NCI-H748 (cell line): ENCODE measurements around the gene TMEM171.

Source experiments
- DNase-seq: peaks from one replicate; lab custom pipeline; 2025; ENCODE audit not compliant: unreplicated experiment; lab: John Stamatoyannopoulos, UW

TMEM171 gene

DNA sequence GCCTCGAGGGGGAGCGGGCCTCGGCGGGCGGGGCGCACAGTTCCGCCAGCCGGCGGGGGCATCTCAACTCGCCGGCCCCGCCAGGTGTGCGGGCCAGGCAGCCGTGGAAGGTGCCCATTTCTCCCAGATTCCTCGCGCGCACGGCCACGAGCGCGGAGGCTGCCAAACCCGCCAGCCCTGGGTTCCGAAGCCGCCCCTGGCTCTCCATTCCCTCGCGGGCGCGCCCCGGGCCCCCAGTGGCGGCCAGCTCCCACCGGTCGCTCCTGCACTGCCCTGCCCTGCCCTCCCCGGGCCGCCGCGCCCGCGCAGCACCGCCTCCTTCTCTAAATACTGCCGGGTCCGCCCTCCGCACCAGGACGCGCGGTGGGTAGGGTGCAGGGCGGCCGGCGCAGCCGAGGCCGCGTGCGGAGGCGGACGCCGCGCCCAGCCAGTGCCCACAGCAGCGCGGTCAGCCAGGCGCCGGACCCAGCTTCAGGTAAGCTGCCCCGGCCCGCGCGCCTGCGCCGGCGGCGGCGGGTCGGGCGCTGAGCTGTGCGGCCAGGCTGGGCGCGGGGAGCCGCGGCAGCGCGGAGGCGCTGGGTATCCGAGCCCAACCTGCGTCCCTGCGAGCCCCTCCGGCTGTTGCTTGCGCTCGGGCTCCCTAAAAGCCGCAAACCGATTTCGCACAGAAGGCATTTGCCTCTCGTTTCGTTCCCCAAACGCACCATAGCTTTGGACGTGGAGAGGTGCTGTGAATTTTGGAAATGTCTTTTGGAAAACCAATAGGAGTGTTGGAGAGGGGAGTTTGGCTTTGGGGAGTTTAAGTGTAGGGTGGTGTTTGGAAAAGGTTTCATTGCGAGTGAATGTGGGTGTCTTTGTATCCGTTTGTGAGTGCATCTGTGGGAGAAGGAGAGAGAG, at the start of gene TMEM171:
Gene TMEM171, plus strand, starts transcription at position 354 of the 897 bp plus-strand sequence. CDS start 2,799 bp downstream, outside the sequence.
- peak; percentile 78 for DNase-seq

GRCh38 chr5:73081093-73081492, 39.3 kb upstream of the TMEM171 start:
- no peak for DNase-seq

GRCh38 chr5:73088026-73088425, 32.3 kb upstream of the TMEM171 start:
- DNase-seq = no peak

GRCh38 chr5:73093943-73094342, 26.4 kb upstream of the TMEM171 start:
- DNase-seq = no peak

DNA sequence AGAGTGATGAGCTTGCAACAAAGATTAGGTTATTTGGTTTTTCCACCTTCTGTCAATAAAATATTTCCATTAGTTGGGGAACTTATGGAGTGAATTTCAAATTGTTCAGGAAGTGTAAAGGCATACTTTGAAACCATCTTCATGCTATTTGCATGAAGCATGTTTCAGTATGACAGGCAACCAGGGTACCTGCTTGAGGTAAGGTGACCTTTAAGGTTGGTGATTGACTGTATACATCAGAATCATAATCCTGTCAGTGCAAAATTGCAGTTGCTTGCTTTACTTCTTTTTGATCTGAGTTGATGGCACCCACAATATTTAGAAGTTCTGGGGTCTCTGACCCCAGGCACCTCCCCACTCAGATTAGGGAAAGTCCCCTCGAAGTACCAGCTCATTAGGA, 26.0 kb upstream of the TMEM171 start:
- DNase-seq = no peak

DNA sequence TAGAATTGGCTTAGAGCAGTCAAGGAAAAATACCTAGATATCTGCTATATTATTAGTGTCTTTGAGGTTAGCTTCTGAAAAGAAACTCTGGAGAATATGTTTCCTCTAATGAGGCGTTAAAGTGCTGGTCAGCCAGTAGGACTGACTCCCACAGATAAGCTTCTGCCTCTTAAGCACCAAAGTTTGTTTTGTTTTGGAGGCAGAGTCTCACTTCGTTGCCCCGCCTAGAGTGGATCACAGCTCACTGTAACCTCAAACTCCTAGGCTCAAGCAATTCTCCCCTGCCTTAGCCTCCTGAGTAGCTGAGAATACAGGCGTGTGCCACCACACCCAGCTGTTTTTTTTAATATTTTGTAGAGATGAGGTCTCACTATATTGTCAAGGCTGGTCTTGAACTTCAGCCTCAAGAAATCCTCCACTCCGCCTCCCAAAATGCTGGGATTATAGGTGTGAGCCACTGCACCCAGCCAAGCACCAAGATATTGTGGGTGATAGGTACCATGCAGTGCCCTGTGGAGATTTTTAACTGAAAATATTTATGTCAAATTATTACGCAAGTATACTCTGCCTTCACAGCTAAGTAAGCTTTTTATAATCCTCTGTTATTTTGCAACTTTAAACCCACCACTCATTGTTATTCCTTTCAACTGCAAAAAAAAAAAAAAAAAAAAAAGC, 24.7 kb upstream of the TMEM171 start:
- DNase-seq = no peak

- DNase-seq = no peak
Measured at GRCh38 chr5:73096239-73096575, 24.2 kb upstream of the TMEM171 start.

DNA sequence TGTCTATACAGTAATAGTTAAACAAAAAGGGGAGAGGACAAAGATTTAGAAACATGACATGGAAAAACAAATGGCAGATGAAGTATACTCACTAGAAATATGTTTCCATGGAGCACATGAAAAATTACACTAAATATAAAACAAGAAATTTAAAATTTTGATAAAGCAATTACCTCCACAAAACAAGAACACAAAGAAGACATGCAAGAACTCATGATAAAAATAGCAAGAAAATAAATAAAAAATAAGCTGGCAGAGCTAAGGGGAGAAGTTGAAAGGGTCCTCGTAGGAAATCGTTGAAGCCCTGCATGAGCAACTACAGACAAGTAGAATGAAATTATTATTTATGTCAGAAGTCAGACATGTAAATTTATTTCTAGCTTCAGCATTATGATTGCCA, 22.6 kb upstream of the TMEM171 start:
- no peak for DNase-seq

DNA sequence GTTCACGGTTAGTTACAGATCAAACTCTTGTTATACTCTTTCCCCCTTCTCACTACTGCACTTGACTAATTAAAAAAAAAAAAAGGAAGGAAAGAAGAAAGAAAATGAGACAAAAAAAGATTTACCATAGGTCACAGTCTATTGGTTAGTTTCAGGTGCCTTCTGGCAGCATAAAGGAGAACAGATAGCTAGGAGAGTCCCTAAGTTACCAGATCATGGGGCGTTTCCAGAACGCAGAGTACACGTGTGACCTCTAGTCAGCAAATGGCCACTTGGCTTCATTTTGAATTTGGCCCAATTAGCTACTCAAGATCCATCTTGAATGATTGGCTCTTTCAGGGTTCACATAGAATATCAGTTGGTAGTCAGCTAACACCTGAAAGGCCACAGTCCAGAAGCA, 20.3 kb upstream of the TMEM171 start:
- DNase-seq = no peak

DNA sequence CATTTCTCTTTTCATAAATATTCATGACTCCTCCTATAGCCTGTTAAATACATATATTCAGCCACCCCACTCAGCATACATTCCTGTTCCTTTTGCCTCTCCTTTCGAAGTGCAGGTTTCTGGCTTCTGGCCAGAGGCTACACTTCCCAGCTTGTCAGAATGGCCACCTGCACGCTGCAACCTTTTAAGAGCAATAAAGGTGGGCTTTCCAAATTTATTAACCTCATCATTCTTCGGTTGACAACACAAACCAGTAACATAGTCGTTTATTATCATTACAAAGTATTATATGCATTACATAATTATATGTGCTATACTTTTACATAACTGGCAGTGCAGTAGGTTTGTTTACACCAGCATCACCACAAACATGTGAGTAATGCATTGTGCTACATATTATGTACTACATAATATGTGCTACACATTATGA, 16.5 kb upstream of the TMEM171 start:
- DNase-seq = peak; percentile 78

GRCh38 chr5:73104326-73104725, 16.0 kb upstream of the TMEM171 start:
- peak; percentile 80 for DNase-seq

- no peak for DNase-seq
Measured at GRCh38 chr5:73106335-73106734, 14.0 kb upstream of the TMEM171 start.

DNA sequence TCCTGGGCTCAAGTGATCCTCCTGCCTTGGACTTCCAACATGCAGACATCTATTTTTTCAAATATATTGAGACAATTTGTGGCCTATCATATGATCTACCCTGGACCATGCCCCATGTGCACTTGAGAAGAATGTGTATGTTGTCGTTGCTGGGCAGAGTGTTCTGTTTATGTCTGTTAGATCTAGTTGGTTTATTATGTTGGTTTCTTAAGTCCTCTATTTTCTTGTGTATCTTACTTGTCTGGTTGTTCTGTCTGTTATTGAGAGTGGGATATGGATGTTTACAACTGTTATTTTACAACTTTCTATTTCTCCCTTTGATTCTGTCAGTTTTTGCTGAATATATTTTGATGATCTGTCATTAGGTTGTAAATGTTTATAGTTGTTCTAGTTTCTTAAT, 10.2 kb upstream of the TMEM171 start:
- DNase-seq = no peak

DNA sequence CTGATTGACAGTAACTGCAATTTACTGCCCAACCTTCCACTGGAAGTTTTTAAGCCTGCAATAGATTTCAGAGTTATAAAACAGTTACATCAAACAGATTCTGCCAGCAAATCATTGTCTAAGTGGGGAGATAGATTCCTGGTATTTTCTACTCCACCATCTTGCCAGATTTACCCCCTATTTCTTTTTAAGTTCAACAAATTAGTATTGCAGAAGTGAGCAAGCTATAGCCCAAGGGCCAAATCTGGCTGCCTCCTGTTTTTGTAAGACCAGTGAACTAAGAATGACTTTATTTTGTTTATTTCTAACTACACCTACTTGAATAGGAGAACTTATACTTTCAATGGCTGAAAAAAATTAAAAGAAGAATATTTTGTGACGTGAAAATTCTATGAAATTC, 8.8 kb upstream of the TMEM171 start:
- DNase-seq = no peak

GRCh38 chr5:73112359-73112758, 8.0 kb upstream of the TMEM171 start:
- no peak for DNase-seq

DNA sequence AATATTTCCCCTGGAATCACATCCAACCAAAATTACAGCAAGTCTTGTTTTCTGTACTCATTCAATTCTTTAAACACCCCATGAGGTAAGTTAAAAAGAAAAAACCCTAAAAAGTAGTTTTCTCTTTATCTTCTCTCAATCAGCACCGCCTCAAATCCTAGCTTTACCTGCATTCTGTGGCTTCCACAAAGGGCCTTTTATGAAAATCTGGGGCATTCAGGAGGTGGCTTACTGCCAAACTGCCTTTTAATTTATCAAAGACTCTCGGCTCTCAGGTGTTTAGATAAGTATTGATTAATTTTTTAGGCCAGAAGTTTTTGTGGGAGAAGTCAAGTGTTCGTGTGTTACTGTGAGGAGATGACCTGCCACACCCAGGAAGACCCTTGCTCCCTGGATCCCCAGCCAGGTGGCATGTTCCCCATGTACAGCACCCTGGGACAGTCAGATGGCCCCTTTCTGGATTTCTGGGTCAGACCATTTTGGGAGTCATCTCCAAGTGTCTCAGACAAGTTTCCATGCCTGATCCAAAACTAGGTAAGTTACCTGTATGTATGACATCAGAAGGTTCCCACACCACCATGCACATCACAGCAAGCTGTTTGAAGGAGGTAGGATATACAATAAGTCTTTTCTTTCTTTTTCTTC, 6.2 kb upstream of the TMEM171 start:
- no peak for DNase-seq

DNA sequence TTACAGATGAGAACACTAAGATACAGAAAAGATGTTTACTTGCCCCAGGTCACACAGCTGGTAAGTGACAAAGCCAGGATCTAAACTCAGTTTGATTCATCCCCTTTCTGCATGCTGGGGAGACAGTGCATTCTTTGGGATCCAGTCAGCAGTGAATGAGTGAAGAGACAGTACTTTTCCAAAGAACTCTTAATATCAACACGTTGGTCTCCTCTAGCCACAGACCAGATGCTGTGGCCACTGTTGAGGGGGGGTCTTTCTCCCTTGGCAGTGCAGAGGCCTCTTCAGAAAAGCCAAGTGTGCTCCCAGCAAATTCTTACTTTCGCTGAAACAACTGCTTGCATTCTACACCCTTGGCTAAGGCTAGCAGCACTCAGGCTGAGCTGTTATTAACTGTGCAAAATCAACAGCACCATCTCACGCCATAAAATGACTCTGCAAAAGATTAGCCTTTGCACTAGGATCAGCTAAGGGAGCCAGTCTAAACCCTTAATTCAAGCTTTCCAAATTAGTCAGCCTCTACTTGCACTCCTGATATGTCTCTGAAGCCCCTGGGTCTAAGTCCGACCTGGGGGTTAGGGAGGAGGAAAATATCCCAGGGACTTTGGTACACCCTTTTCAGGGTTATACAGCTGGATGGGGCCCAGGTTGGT, 4.8 kb upstream of the TMEM171 start:
- no peak for DNase-seq

DNA sequence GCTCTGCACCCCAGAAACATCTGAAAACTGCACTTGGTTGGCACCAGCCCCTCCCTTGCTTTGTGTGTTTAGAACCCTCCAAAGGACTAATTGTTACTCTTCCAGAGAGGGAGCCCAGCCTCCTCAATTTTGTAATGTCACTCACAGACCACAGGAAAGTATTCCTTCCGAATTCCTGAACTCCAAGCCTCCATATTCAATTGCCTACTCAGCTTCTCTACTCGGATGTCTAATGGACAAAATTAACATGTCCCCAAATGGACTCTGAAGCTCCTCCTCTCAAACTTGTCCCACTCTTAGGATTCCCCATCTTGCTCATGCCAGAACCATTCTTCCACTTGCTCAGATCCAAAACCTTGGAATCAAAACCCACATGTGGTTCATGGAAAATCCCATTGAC, 3.9 kb upstream of the TMEM171 start:
- no peak for DNase-seq

- DNase-seq = no peak
Measured at GRCh38 chr5:73117088-73117740, 3.2 kb upstream of the TMEM171 start.

GRCh38 chr5:73118391-73118973, 1.9 kb upstream of the TMEM171 start:
- DNase-seq = peak; percentile 29
